HEK293T (cell line): Measurements from ENCODE around the gene KCNK3.

Source experiments
- ARNT ChIP-seq: fragments of 450-650 bp; IDR thresholded peaks from 2 replicates; pipeline ENCODE4 v1.6.1; 2017; ENCODE audit warnings: mild to moderate bottlenecking
- ELF4 ChIP-seq: fragments of 450-650 bp; IDR thresholded peaks from 2 replicates; pipeline ENCODE4 v1.6.1; 2017; ENCODE audit warnings: antibody characterized with exemption
- SP1 ChIP-seq: fragments of 450-650 bp; IDR thresholded peaks from 2 replicates; pipeline ENCODE4 v1.6.1; 2017
- SUZ12 ChIP-seq: fragments of 450-650 bp; IDR thresholded peaks from 2 replicates; pipeline ENCODE4 v1.6.1; 2016; ENCODE audit warnings: mild to moderate bottlenecking

- TF ChIP-seq ARNT = no peak
- no peak for TF ChIP-seq ELF4
- TF ChIP-seq SUZ12 = no peak
- TF ChIP-seq SP1 = no peak
Observed at GRCh38 chr2:26681656-26682055, 10.9 kb upstream of the KCNK3 start.
